Measurements from ENCODE around the gene SMARCC2. TPM values are rescaled to one million over a fixed set of nuclear protein-coding genes. Genes with fewer than 3 reads are reported as not detected.
"Not testable (repeated sequence)": the region's sequence is repeated elsewhere in the genome, so short reads cannot be mapped to it uniquely, and the experiment has no call there.

SMARCC2 gene
- total RNA-seq, 2 experiments from 2014 or later: 144 to 154 TPM

GRCh38 chr12:56121204-56121870 is 67.9 kb downstream of the SMARCC2 start:
- POLR2A ChIA-PET: interaction anchor here (0.8 kb wide), 1 partner anchor 68 kb away, joined by 3 read pairs; the partner anchor contains the start of gene SMARCC2

GRCh38 chr12:56120158-56120846 is 69.0 kb downstream of the SMARCC2 start:
- H3K36me3 Mint-ChIP-seq (ENCODE audit: low read depth): peaks cover 34% of the 10 kb centered on the region
- no peak overlapping the region for H3K4me3 Mint-ChIP-seq
- POLR2A ChIA-PET: interaction anchor here (0.7 to 5.2 kb wide), 5 partner anchors 8 to 69 kb away, joined by 3 to 54 read pairs (median 8); partner anchors contain the start of genes ESYT1, MYL6B, PA2G4 and SMARCC2

More at GRCh38 chr12:56121204-56121870, 67.9 kb downstream of the SMARCC2 start:
- Mint-ChIP-seq H3K9me3 (ENCODE audit: insufficient read depth) (no peaks in the 10 kb centered on the region), H3K36me3 (ENCODE audit: low read depth) (peaks cover 33% of the 10 kb centered on the region), H3K4me3 (no peak overlapping the region), H3K4me1 (ENCODE audit: low read depth) (peaks cover 55% of the 10 kb centered on the region), H3K27ac (no peak overlapping the region), H3K27me3 (ENCODE audit: low read depth) (no peaks in the 10 kb centered on the region)
- ATAC-seq (no peak), DNase-seq (no peak)
- CTCF ChIA-PET: no interaction called here

GRCh38 chr12:56119361-56119796 is 69.9 kb downstream of the SMARCC2 start:
- peaks cover 37% of the 10 kb centered on the region for H3K36me3 Mint-ChIP-seq (ENCODE audit: low read depth)
- peak overlapping the region; percentile 100 for H3K27ac Mint-ChIP-seq
- POLR2A ChIA-PET: interaction anchor here (0.7 to 5.2 kb wide), 11 partner anchors 8 to 390 kb away, joined by 3 to 105 read pairs (median 8); partner anchors contain the start of genes ANKRD52, CD63, ESYT1 and MYL6
- ATAC-seq (no peak), DNase-seq (peak; percentile 74)
- CTCF ChIA-PET: interaction anchor here (0.7 to 4.9 kb wide), 30 partner anchors 7 to 381 kb away, joined by 3 to 122 read pairs (median 6); partner anchors contain the start of genes ANKRD52, CNPY2, CS and ESYT1
- no peaks in the 10 kb centered on the region for H3K9me3 Mint-ChIP-seq (ENCODE audit: insufficient read depth)
- peaks cover 42% of the 10 kb centered on the region for H3K4me1 Mint-ChIP-seq (ENCODE audit: low read depth)
- H3K4me3 Mint-ChIP-seq: peak overlapping the region; percentile 100
- no peaks in the 10 kb centered on the region for H3K27me3 Mint-ChIP-seq (ENCODE audit: low read depth)

More at GRCh38 chr12:56120158-56120846, 69.0 kb downstream of the SMARCC2 start:
- ATAC-seq (no peak), DNase-seq (no peak)
- Mint-ChIP-seq H3K4me1 (ENCODE audit: low read depth) (peaks cover 50% of the 10 kb centered on the region), H3K27me3 (ENCODE audit: low read depth) (no peaks in the 10 kb centered on the region), H3K9me3 (ENCODE audit: insufficient read depth) (no peaks in the 10 kb centered on the region), H3K27ac (no peak overlapping the region)
- CTCF ChIA-PET: interaction anchor here (0.7 to 4.9 kb wide), 19 partner anchors 6 to 382 kb away, joined by 3 to 122 read pairs (median 6); partner anchors contain the start of genes ANKRD52, ESYT1, MYL6 and MYL6B

- peaks cover 41% of the 10 kb centered on the region for H3K4me1 Mint-ChIP-seq (ENCODE audit: low read depth)
- ATAC-seq (peak; percentile 6), DNase-seq (no peak)
- H3K9me3 Mint-ChIP-seq (ENCODE audit: insufficient read depth): no peaks in the 10 kb centered on the region
- POLR2A ChIA-PET: interaction anchor here (0.6 to 5.2 kb wide), 21 partner anchors 9 to 390 kb away, joined by 3 to 105 read pairs (median 6); partner anchors contain the start of genes ANKRD52, CD63, ESYT1 and MYL6
- peak overlapping the region; percentile 100 for H3K4me3 Mint-ChIP-seq
- H3K36me3 Mint-ChIP-seq (ENCODE audit: low read depth): peaks cover 41% of the 10 kb centered on the region
- peak overlapping the region; percentile 100 for H3K27ac Mint-ChIP-seq
- CTCF ChIA-PET: interaction anchor here (0.6 to 4.9 kb wide), 45 partner anchors 8 to 380 kb away, joined by 3 to 122 read pairs (median 5); partner anchors contain the start of genes ANKRD52, CNPY2, COQ10A and CS
- H3K27me3 Mint-ChIP-seq (ENCODE audit: low read depth): no peaks in the 10 kb centered on the region
Observed at GRCh38 chr12:56118688-56119357, 70.5 kb downstream of the SMARCC2 start.

- Mint-ChIP-seq H3K36me3 (ENCODE audit: low read depth) (peaks cover 47% of the 10 kb centered on the region), H3K27me3 (ENCODE audit: low read depth) (no peaks in the 10 kb centered on the region), H3K4me1 (ENCODE audit: low read depth) (peaks cover 39% of the 10 kb centered on the region), H3K27ac (peak within 1 kb of the TSS; percentile 100), H3K4me3 (peak within 1 kb of the TSS; percentile 100), H3K9me3 (ENCODE audit: insufficient read depth) (no peaks in the 10 kb centered on the region)
- peak; percentile 100 for DNase-seq
- ChIA-PET CTCF (interaction anchor here (0.6 to 4.9 kb wide), 51 partner anchors 9 to 379 kb away, joined by 3 to 122 read pairs (median 5); partner anchors contain the start of genes ANKRD52, CNPY2, COQ10A and CS), POLR2A (interaction anchor here (0.6 to 5.2 kb wide), 30 partner anchors 10 to 1163 kb away, joined by 3 to 105 read pairs (median 5); partner anchors contain the start of genes ANKRD52, CD63, ESYT1 and MYL6)
- peak; percentile 76 for ATAC-seq
Observed at GRCh38 chr12:56117778-56118687, 71.2 kb downstream of the SMARCC2 start, which contains the start of gene ZC3H10. ZC3H10 (plus strand) TSS chr12:56118266; CDS start chr12:56120563, 2,297 bp downstream.

- peak overlapping the region; percentile 100 for H3K27ac Mint-ChIP-seq
- peak overlapping the region; percentile 100 for H3K4me3 Mint-ChIP-seq
- H3K27me3 Mint-ChIP-seq (ENCODE audit: low read depth); DNase-seq; ATAC-seq; H3K9me3 Mint-ChIP-seq (ENCODE audit: insufficient read depth): not testable (repeated sequence)
- peaks cover 39% of the 10 kb centered on the region for H3K4me1 Mint-ChIP-seq (ENCODE audit: low read depth)
- ChIA-PET CTCF (interaction anchor here (0.6 to 4.9 kb wide), 19 partner anchors 10 to 379 kb away, joined by 3 to 122 read pairs (median 6); partner anchors contain the start of genes COQ10A, ESYT1, MYL6B and ORMDL2), POLR2A (interaction anchor here (0.6 to 5.2 kb wide), 25 partner anchors 9 to 388 kb away, joined by 3 to 105 read pairs (median 5); partner anchors contain the start of genes CD63, ESYT1, MYL6 and MYL6B)
- H3K36me3 Mint-ChIP-seq (ENCODE audit: low read depth): peaks cover 55% of the 10 kb centered on the region
Observed at GRCh38 chr12:56117082-56117706, 72.1 kb downstream of the SMARCC2 start.

- POLR2A ChIA-PET: interaction anchor here (0.6 to 5.2 kb wide), 15 partner anchors 8 to 378 kb away, joined by 3 to 105 read pairs (median 5); partner anchors contain the start of genes ESYT1, MYL6, ORMDL2 and PA2G4
- Mint-ChIP-seq H3K36me3 (ENCODE audit: low read depth) (peaks cover 60% of the 10 kb centered on the region), H3K27me3 (ENCODE audit: low read depth) (no peaks in the 10 kb centered on the region), H3K27ac (peak within 1 kb of the TSS; percentile 100), H3K9me3 (ENCODE audit: insufficient read depth) (no peaks in the 10 kb centered on the region), H3K4me3 (peak within 1 kb of the TSS; percentile 100), H3K4me1 (ENCODE audit: low read depth) (peaks cover 39% of the 10 kb centered on the region)
- CTCF ChIA-PET: interaction anchor here (0.8 to 4.9 kb wide), 15 partner anchors 9 to 378 kb away, joined by 3 to 122 read pairs (median 12); partner anchors contain the start of genes ESYT1, MYL6B, PA2G4 and RNF41
- DNase-seq (peak; percentile 96), ATAC-seq (peak; percentile 30)
Observed at GRCh38 chr12:56116267-56117081, 72.8 kb downstream of the SMARCC2 start, which contains the start of gene RPL41. RPL41 (plus strand) TSS chr12:56116633.

GRCh38 chr12:56115329-56115728 is 74.0 kb downstream of the SMARCC2 start:
- ChIA-PET POLR2A (interaction anchor here (0.6 to 5.0 kb wide), 3 partner anchors 12 to 157 kb away, joined by 3 to 105 read pairs (median 10); partner anchors contain the start of gene PA2G4), CTCF (interaction anchor here (0.7 to 4.9 kb wide), 10 partner anchors 8 to 185 kb away, joined by 3 to 58 read pairs (median 5); partner anchors contain the start of genes ESYT1 and PA2G4)
- Mint-ChIP-seq H3K4me1 (ENCODE audit: low read depth) (peaks cover 35% of the 10 kb centered on the region), H3K27me3 (ENCODE audit: low read depth) (no peaks in the 10 kb centered on the region), H3K4me3 (peak overlapping the region; percentile 100), H3K36me3 (ENCODE audit: low read depth) (peaks cover 63% of the 10 kb centered on the region), H3K9me3 (ENCODE audit: insufficient read depth) (no peaks in the 10 kb centered on the region), H3K27ac (peak overlapping the region; percentile 100)
- DNase-seq: no peak
- no peak for ATAC-seq

- ATAC-seq (no peak), DNase-seq (no peak)
- H3K27ac Mint-ChIP-seq: peak overlapping the region; percentile 24
- POLR2A ChIA-PET: no interaction called here
- peaks cover 72% of the 10 kb centered on the region for H3K36me3 Mint-ChIP-seq (ENCODE audit: low read depth)
- no peaks in the 10 kb centered on the region for H3K27me3 Mint-ChIP-seq (ENCODE audit: low read depth)
- CTCF ChIA-PET: interaction anchor here (0.7 to 13.1 kb wide), 2 partner anchors 10 to 68 kb away, joined by 3 to 88 read pairs; no protein-coding TSS in a partner anchor
- H3K4me3 Mint-ChIP-seq: no peak overlapping the region
- H3K4me1 Mint-ChIP-seq (ENCODE audit: low read depth): peaks cover 23% of the 10 kb centered on the region
- H3K9me3 Mint-ChIP-seq (ENCODE audit: insufficient read depth): no peaks in the 10 kb centered on the region
Observed at GRCh38 chr12:56114084-56114483, 75.2 kb downstream of the SMARCC2 start.

Data from activated CD8-positive, alpha-beta T cell treated with anti-CD3 and anti-CD28 coated beads, Interleukin-2, amount 10 ng/mL, durations not matched to agents 7 days and 5 days (primary cell).